Measurements from ENCODE around the gene MTUS2.

DNA sequence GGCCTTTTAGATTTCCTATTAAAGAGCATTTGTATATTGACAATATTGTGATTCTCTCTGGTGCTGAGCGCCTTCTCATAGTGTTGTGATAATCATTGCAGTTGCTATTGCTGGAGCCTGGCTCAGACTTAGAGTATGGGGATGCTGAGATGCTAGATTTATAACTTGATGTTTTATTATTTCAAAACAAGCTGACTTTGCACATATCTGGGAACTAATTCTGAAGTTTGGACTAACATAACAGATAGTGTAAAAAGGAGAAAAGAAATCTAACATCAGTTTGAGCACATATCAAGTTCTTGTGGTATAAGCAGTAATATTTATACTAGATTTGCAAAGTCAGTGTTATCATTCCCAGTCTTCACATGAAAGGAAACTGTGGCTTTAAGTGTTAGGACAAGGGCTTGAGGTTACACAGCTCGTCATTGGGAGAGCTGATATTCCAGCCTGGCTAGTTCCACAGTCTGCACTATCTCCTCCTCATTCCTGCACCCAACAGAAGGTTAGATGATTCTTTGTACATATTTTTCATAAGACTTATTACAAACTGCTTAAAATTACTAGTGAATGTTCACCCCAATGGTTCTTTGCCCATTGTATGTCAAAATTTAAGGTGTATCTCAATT, 279.8 kb downstream of the MTUS2 start:
- TF ChIP-seq, protein P1, sequence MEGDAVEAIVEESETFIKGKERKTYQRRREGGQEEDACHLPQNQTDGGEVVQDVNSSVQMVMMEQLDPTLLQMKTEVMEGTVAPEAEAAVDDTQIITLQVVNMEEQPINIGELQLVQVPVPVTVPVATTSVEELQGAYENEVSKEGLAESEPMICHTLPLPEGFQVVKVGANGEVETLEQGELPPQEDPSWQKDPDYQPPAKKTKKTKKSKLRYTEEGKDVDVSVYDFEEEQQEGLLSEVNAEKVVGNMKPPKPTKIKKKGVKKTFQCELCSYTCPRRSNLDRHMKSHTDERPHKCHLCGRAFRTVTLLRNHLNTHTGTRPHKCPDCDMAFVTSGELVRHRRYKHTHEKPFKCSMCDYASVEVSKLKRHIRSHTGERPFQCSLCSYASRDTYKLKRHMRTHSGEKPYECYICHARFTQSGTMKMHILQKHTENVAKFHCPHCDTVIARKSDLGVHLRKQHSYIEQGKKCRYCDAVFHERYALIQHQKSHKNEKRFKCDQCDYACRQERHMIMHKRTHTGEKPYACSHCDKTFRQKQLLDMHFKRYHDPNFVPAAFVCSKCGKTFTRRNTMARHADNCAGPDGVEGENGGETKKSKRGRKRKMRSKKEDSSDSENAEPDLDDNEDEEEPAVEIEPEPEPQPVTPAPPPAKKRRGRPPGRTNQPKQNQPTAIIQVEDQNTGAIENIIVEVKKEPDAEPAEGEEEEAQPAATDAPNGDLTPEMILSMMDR (IDR thresholded peaks at IDR 0.05; ENCODE audit: poor library complexity) = no peak
- no peak for TF ChIP-seq EZH2phosphoT487 (IDR thresholded peaks at IDR 0.05; ENCODE audit: low read depth, severe bottlenecking, unreplicated experiment)
- TF ChIP-seq EZH2 (IDR thresholded peaks at IDR 0.05; ENCODE audit: borderline replicate concordance) = no peak

All from hepatocyte (in vitro differentiated cells).